Memory B cell (primary cell): ENCODE measurements around the gene ZBTB17.

Experiments used
- ATAC-seq: fragments of 150-1000 bp; cut with Tn5 transposase; 2 replicates; pipeline ENCODE4 v1.10.0; 2021; ENCODE audit warnings: low read depth, mild to moderate bottlenecking, moderate library complexity
- DNase-seq, 2 donors: peaks; one replicate each; pipeline ENCODE4 v3.0.0; 2022; ENCODE audit warnings: low spot score in 2 of 2
- H3K27ac Mint-ChIP-seq: one replicate; pipeline ENCODE4 v1.8.0; 2022; ENCODE audit warnings: mild to moderate bottlenecking, moderate library complexity, mixed read lengths
- H3K27me3 Mint-ChIP-seq: one replicate; pipeline ENCODE4 v1.8.0; 2022; ENCODE audit warnings: mixed read lengths
- H3K36me3 Mint-ChIP-seq: one replicate; pipeline ENCODE4 v1.8.0; 2022; ENCODE audit warnings: mild to moderate bottlenecking, mixed read lengths
- H3K4me1 Mint-ChIP-seq: one replicate; pipeline ENCODE4 v1.8.0; 2022; ENCODE audit warnings: mixed read lengths
- H3K4me3 Mint-ChIP-seq: one replicate; pipeline ENCODE4 v1.8.0; 2022; ENCODE audit warnings: mild to moderate bottlenecking, moderate library complexity, mixed read lengths
- H3K9me3 Mint-ChIP-seq: one replicate; pipeline ENCODE4 v1.8.0; 2022; ENCODE audit warnings: mixed read lengths

The ZBTB17 gene

GRCh38 chr1:16015491-16015890, 39.6 kb upstream of the ZBTB17 start:
- DNase-seq (no peak), ATAC-seq (no peak)
- H3K27me3 Mint-ChIP-seq, result peaks cover 2% of the 10 kb centered on the region
- no peaks in the 10 kb centered on the region for H3K9me3 Mint-ChIP-seq
- H3K4me3 Mint-ChIP-seq, result no peak overlapping the region
- no peaks in the 10 kb centered on the region for H3K36me3 Mint-ChIP-seq
- H3K4me1 Mint-ChIP-seq, result peaks cover 8% of the 10 kb centered on the region
- H3K27ac Mint-ChIP-seq, result no peak overlapping the region

GRCh38 chr1:16014509-16015482, 38.9 kb upstream of the ZBTB17 start:
- Mint-ChIP-seq H3K4me3 (no peak overlapping the region), H3K27ac (no peak overlapping the region)
- peak; percentile 79 for ATAC-seq

DNA sequence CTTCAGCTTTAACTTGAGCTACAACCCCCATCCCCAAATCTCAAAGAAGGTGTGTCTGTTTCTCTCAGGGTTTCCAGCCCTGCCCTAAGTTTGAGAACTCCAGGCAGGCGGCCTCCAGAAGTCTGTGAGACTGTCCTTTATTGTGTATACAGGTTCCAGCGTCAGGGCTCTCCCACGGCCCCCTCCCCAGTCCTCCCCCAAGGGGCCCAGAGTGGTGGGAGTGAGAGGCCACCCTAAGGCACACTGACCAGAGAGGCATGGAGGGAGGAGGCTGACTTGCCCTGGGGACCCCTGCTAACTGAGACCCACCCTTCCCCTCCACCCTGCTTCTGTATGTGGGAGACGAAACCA, 38.0 kb upstream of the ZBTB17 start:
- DNase-seq, result no peak
- no peak overlapping the region for H3K27ac Mint-ChIP-seq
- no peaks in the 10 kb centered on the region for H3K36me3 Mint-ChIP-seq
- H3K9me3 Mint-ChIP-seq, result no peaks in the 10 kb centered on the region
- ATAC-seq, result no peak
- H3K27me3 Mint-ChIP-seq, result peaks cover 2% of the 10 kb centered on the region
- H3K4me3 Mint-ChIP-seq, result no peak overlapping the region
- peaks cover 8% of the 10 kb centered on the region for H3K4me1 Mint-ChIP-seq

More at GRCh38 chr1:16014509-16015482, 38.9 kb upstream of the ZBTB17 start:
- no peaks in the 10 kb centered on the region for H3K36me3 Mint-ChIP-seq
- H3K9me3 Mint-ChIP-seq, result no peaks in the 10 kb centered on the region
- H3K27me3 Mint-ChIP-seq, result peaks cover 2% of the 10 kb centered on the region
- H3K4me1 Mint-ChIP-seq, result peaks cover 8% of the 10 kb centered on the region
- peak in 1 of 2 donors; percentile 28 for DNase-seq

- no peak for DNase-seq
- peaks cover 8% of the 10 kb centered on the region for H3K4me1 Mint-ChIP-seq
- H3K4me3 Mint-ChIP-seq, result peak overlapping the region; percentile 62
- H3K36me3 Mint-ChIP-seq, result no peaks in the 10 kb centered on the region
- no peak overlapping the region for H3K27ac Mint-ChIP-seq
- peaks cover 2% of the 10 kb centered on the region for H3K27me3 Mint-ChIP-seq
- ATAC-seq, result peak; percentile 19
- H3K9me3 Mint-ChIP-seq, result no peaks in the 10 kb centered on the region
Observed at GRCh38 chr1:16013220-16013907, 37.5 kb upstream of the ZBTB17 start.

DNA sequence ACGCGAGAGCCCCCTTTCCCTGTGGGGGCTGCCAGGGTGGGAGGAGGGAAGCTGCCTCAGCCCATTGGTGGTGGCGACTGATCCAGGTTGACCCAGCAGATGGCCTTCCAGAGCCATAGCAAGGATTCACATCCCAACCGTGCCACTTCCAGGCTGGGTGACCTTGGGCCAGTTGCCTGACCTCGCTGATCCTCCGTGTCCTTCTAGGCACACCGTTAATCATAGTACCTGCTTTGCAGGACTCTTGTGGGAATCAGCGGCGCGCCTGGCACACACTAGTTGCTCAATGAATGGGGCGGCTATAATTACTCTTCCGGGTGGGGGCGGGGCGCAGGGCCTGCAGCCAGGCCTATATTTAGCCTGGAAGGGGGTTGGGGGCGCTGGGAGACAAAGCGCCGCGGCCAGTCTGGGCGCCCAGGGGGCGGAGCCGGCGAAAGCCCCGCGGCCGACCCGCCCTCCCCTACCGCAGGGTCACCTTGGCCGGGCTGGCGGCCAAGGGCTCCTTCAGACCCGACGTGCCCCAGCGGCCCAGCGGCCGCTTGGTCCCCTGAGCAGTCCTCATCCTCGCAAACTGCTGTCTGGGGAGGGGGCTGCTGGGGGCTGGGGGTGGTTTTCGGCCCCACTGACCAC, 36.8 kb upstream of the ZBTB17 start:
- peaks cover 2% of the 10 kb centered on the region for H3K27me3 Mint-ChIP-seq
- H3K9me3 Mint-ChIP-seq, result no peaks in the 10 kb centered on the region
- peaks cover 8% of the 10 kb centered on the region for H3K4me1 Mint-ChIP-seq
- DNase-seq (peak in 1 of 2 donors; percentile 30), ATAC-seq (peak; percentile 39)
- H3K27ac Mint-ChIP-seq, result no peak overlapping the region
- peak overlapping the region; percentile 62 for H3K4me3 Mint-ChIP-seq
- H3K36me3 Mint-ChIP-seq, result no peaks in the 10 kb centered on the region

GRCh38 chr1:16011936-16012589, 36.2 kb upstream of the ZBTB17 start:
- H3K4me3 Mint-ChIP-seq, result peak overlapping the region; percentile 62
- no peaks in the 10 kb centered on the region for H3K36me3 Mint-ChIP-seq
- no peak for ATAC-seq
- H3K27me3 Mint-ChIP-seq, result peaks cover 2% of the 10 kb centered on the region
- H3K27ac Mint-ChIP-seq, result no peak overlapping the region
- peaks cover 9% of the 10 kb centered on the region for H3K4me1 Mint-ChIP-seq
- no peaks in the 10 kb centered on the region for H3K9me3 Mint-ChIP-seq
- no peak for DNase-seq

DNA sequence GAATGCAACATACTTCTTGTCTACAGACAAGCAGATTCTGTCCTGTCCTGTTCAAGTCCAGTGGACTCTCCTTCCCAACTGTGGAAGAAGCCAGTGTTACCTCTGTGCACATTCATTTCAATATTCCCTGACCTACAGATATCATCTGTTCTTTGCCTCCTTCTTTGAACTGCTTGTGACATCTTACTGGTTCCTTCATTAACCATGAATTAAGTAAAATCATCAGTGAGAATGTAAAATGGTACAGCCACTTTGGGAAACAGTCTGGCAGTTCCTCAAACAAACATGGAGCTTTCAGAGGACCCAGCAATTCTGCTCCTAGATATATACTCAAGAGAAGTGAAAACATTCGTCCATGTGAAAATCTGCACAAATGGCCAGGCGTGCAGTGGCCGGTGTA, 34.9 kb upstream of the ZBTB17 start:
- no peak for ATAC-seq
- DNase-seq, result no peak
- Mint-ChIP-seq H3K36me3 (no peaks in the 10 kb centered on the region), H3K4me1 (peaks cover 19% of the 10 kb centered on the region), H3K27me3 (peaks cover 2% of the 10 kb centered on the region), H3K27ac (no peak overlapping the region), H3K4me3 (no peak overlapping the region), H3K9me3 (no peaks in the 10 kb centered on the region)

- Mint-ChIP-seq H3K36me3 (no peaks in the 10 kb centered on the region), H3K4me1 (peaks cover 18% of the 10 kb centered on the region), H3K4me3 (no peak overlapping the region), H3K9me3 (no peaks in the 10 kb centered on the region), H3K27me3 (no peaks in the 10 kb centered on the region), H3K27ac (no peak overlapping the region)
- DNase-seq (no peak), ATAC-seq (no peak)
Observed at GRCh38 chr1:16009678-16010077, 33.8 kb upstream of the ZBTB17 start.

DNA sequence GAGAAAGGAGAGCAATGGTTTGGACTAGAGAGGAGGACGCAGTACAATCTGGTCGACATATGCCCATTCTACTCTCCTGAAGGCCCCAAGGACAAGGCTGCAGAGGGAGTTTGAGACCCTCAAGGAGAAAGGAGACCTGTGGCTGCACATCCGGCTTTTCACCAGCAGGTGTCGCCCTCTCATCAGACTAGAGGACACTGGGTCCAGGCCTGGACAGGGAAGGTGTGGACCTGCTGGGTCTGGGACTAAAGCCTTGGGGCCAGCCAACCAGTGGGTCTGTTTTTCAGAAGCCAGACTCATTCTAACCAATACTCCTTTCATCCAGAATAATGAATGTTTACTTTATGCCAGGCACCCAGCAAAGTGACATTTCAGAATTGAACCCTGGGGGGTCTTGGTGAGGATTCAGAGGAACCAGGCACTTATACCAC, 33.1 kb upstream of the ZBTB17 start:
- ATAC-seq, result peak; percentile 49
- Mint-ChIP-seq H3K9me3 (no peaks in the 10 kb centered on the region), H3K4me3 (no peak overlapping the region), H3K27ac (no peak overlapping the region), H3K36me3 (no peaks in the 10 kb centered on the region), H3K27me3 (no peaks in the 10 kb centered on the region), H3K4me1 (peaks cover 16% of the 10 kb centered on the region)
- DNase-seq, result peak; percentile 64 to 76

- Mint-ChIP-seq H3K36me3 (no peaks in the 10 kb centered on the region), H3K9me3 (no peaks in the 10 kb centered on the region), H3K4me1 (peaks cover 16% of the 10 kb centered on the region), H3K4me3 (no peak overlapping the region), H3K27ac (no peak overlapping the region), H3K27me3 (no peaks in the 10 kb centered on the region)
- no peak for DNase-seq
- ATAC-seq, result no peak
Observed at GRCh38 chr1:16007671-16008341, 31.9 kb upstream of the ZBTB17 start.

DNA sequence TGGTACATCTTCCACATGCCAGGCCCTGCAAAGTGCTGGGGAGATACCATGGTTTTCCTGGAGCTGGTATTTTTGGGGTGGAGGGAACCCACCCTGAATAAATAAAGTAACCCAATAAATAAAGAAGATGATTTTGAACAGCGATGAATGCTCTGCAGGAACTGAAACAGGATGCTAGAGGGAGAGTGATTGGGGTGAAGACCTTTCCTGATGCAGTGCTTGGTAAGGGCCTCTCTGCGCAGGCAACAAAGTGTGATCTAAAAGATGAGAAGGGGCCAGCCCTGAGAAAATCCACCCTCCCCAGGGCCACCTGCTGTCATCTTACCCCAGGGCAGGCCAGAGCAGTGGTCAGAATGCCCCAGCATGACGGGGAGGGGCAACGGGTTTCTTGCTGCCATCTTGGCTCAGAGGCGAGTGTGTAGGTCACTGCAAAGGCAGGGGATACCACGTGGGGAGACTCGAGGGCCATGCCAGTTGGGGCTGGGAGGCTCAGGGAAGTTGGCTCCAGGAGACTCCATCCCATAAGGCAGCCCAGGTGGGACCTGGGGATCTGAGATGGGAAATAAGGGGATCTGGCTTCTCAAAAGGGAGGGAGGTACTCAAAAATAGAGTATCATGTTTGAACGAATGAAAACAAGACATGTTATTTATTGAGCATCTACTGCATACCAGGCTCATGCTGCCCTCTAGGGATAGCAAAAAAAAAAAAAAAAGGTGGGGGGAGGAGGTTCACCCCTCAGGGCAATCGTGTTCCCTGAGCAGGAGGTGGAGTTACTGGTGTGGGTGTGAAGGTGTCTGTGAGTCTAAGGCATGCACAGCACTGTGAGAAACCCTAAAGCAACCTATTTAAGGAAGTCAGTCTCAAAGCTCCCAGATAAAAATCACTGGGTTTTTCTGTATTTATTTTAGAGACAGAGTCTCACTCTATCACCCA, 30.9 kb upstream of the ZBTB17 start:
- Mint-ChIP-seq H3K27me3 (no peaks in the 10 kb centered on the region), H3K9me3 (no peaks in the 10 kb centered on the region), H3K27ac (no peak overlapping the region), H3K4me3 (peak overlapping the region; percentile 2), H3K4me1 (peaks cover 16% of the 10 kb centered on the region), H3K36me3 (no peaks in the 10 kb centered on the region)
- ATAC-seq (peak; percentile 66), DNase-seq (no peak)

GRCh38 chr1:16006010-16006409, 30.1 kb upstream of the ZBTB17 start:
- Mint-ChIP-seq H3K9me3 (no peaks in the 10 kb centered on the region), H3K36me3 (no peaks in the 10 kb centered on the region), H3K4me1 (peaks cover 16% of the 10 kb centered on the region), H3K27me3 (no peaks in the 10 kb centered on the region), H3K4me3 (no peak overlapping the region), H3K27ac (no peak overlapping the region)
- no peak for ATAC-seq
- DNase-seq, result no peak
